Trophoblast cell (in vitro differentiated cells and primary cell): ENCODE results near the gene ASGR2.
"Not testable (repeated sequence)": the region's sequence is repeated elsewhere in the genome, so short reads cannot be mapped to it uniquely, and the experiment has no call there.

ENCODE experiments used
- DNase-seq, 2 donors: peaks; one replicate each; pipeline ENCODE4 v3.0.0-alpha.2; 2016
- H2AFZ ChIP-seq: 2 replicates; pipeline ENCODE4 v1.6.1; 2013; ENCODE audit warnings: low read length, moderate library complexity, mild to moderate bottlenecking; ENCODE audit not compliant: insufficient read depth, poor library complexity
- H2AK5ac ChIP-seq: 2 replicates; pipeline ENCODE4 v1.6.1; 2013; ENCODE audit warnings: mild to moderate bottlenecking, low read length
- H2BK120ac ChIP-seq: 2 replicates; pipeline ENCODE4 v1.6.1; 2013; ENCODE audit warnings: low read length, mild to moderate bottlenecking, moderate library complexity; ENCODE audit not compliant: insufficient read depth, poor library complexity
- H2BK12ac ChIP-seq: 2 replicates; pipeline ENCODE4 v1.6.1; 2013; ENCODE audit warnings: mild to moderate bottlenecking, low read length, moderate library complexity
- H2BK5ac ChIP-seq: 2 replicates; pipeline ENCODE4 v1.6.1; 2013; ENCODE audit warnings: low read length, low read depth, moderate library complexity, mild to moderate bottlenecking; ENCODE audit not compliant: poor library complexity
- H3K14ac ChIP-seq: 2 replicates; pipeline ENCODE4 v1.6.1; 2013; ENCODE audit warnings: mild to moderate bottlenecking, low read length
- H3K18ac ChIP-seq: 2 replicates; pipeline ENCODE4 v1.6.1; 2013; ENCODE audit warnings: mild to moderate bottlenecking, low read length
- H3K23ac ChIP-seq: 2 replicates; pipeline ENCODE4 v1.6.1; 2013; ENCODE audit warnings: low read length
- H3K27ac ChIP-seq: 2 replicates; pipeline ENCODE4 v1.5.1; 2013; ENCODE audit warnings: low read depth, mild to moderate bottlenecking, inconsistent platforms, low read length, moderate library complexity
- H3K27me3 ChIP-seq: 2 replicates; pipeline ENCODE4 v1.6.1; 2013; ENCODE audit warnings: inconsistent platforms, mild to moderate bottlenecking, low read length, moderate library complexity; ENCODE audit not compliant: insufficient read depth
- H3K36me3 ChIP-seq, 2 experiments: 1 replicate in 1 of 2; 2 replicates in 1 of 2; pipeline ENCODE4 v1.6.1; 2013; ENCODE audit warnings: low read length in 2 of 2, mild to moderate bottlenecking in 2 of 2, moderate library complexity in 1 of 2; ENCODE audit not compliant: insufficient read depth in 2 of 2, control insufficient read depth in 1 of 2
- H3K4ac ChIP-seq: 2 replicates; pipeline ENCODE4 v1.6.1; 2013; ENCODE audit warnings: low read depth, mild to moderate bottlenecking, low read length, moderate library complexity
- H3K4me1 ChIP-seq, 2 experiments: 1 replicate in 1 of 2; 2 replicates in 1 of 2; pipeline ENCODE4 v1.6.1; 2013; ENCODE audit warnings: low read length in 2 of 2, mild to moderate bottlenecking in 2 of 2, moderate library complexity in 1 of 2; ENCODE audit not compliant: insufficient read depth in 2 of 2, control insufficient read depth in 1 of 2
- H3K4me2 ChIP-seq: 2 replicates; pipeline ENCODE4 v1.6.1; 2013; ENCODE audit warnings: inconsistent platforms, mild to moderate bottlenecking, low read length, moderate library complexity
- H3K4me3 ChIP-seq: 2 replicates; pipeline ENCODE4 v1.5.1; 2013; ENCODE audit warnings: mild to moderate bottlenecking, low read depth, low read length, inconsistent platforms
- H3K79me1 ChIP-seq: one replicate; pipeline ENCODE4 v1.6.1; 2013; ENCODE audit warnings: low read length
- H3K79me2 ChIP-seq: 2 replicates; pipeline ENCODE4 v1.6.1; 2013; ENCODE audit warnings: low read length, mild to moderate bottlenecking; ENCODE audit not compliant: control insufficient read depth, insufficient read depth, poor library complexity
- H3K9ac ChIP-seq: 2 replicates; pipeline ENCODE4 v1.6.1; 2013; ENCODE audit warnings: mild to moderate bottlenecking, low read length
- H3K9me3 ChIP-seq: 2 replicates; pipeline ENCODE4 v1.6.1; 2013; ENCODE audit warnings: low read depth, mild to moderate bottlenecking, control low read depth, inconsistent platforms, low read length; ENCODE audit not compliant: insufficient read depth
- H4K12ac ChIP-seq: 2 replicates; pipeline ENCODE4 v1.6.1; 2013; ENCODE audit warnings: low read depth, mild to moderate bottlenecking, low read length, moderate library complexity
- H4K8ac ChIP-seq: 2 replicates; pipeline ENCODE4 v1.6.1; 2013; ENCODE audit warnings: low read depth, mild to moderate bottlenecking, low read length, moderate library complexity
- H4K91ac ChIP-seq: one replicate; pipeline ENCODE4 v1.6.1; 2013; ENCODE audit warnings: low read depth, mild to moderate bottlenecking, low read length, moderate library complexity
- WGBS: extraction: QIAGEN DNeasy Blood & Tissue Kit; methylation state at CpG from one replicate; pipeline ENCODE4 v1.1.7; 2013; ENCODE audit warnings: missing lambda C conversion rate; ENCODE audit not compliant: insufficient read length, insufficient coverage; ENCODE audit errors: extremely low coverage; 5-methylcytosine and 5-hydroxymethylcytosine counted together

ASGR2 gene

GRCh38 chr17:7126386-7126785 is 11.8 kb upstream of the ASGR2 start:
- not testable (repeated sequence) for H3K14ac ChIP-seq, H3K4ac ChIP-seq, H2AFZ ChIP-seq, H2AK5ac ChIP-seq, H3K9ac ChIP-seq, H3K27ac ChIP-seq, H4K12ac ChIP-seq, H3K79me2 ChIP-seq, H3K23ac ChIP-seq, H3K36me3 ChIP-seq, DNase-seq, H2BK12ac ChIP-seq, H2BK120ac ChIP-seq, H3K27me3 ChIP-seq, H3K18ac ChIP-seq, H2BK5ac ChIP-seq, H4K91ac ChIP-seq, H3K4me3 ChIP-seq, H3K79me1 ChIP-seq, H3K4me1 ChIP-seq, H4K8ac ChIP-seq, H3K9me3 ChIP-seq, H3K4me2 ChIP-seq
- no CpG with 5 or more reads among the region's 12 CpGs for WGBS

- H3K9me3 ChIP-seq: no peaks in the 10 kb centered on the region
- no peak overlapping the region for H3K27ac ChIP-seq
- no peak overlapping the region for H3K4ac ChIP-seq
- H2AFZ ChIP-seq: no peak overlapping the region
- H3K4me2 ChIP-seq: no peak overlapping the region
- no peak overlapping the region for H4K91ac ChIP-seq
- H3K27me3 ChIP-seq: no peaks in the 10 kb centered on the region
- H2BK120ac ChIP-seq: no peak overlapping the region
- no peak overlapping the region for H2BK5ac ChIP-seq
- no CpG with 5 or more reads among the region's 5 CpGs for WGBS
- no peak overlapping the region for H3K4me3 ChIP-seq
- no peaks in the 10 kb centered on the region for H3K4me1 ChIP-seq
- H4K8ac ChIP-seq: no peak overlapping the region
- H3K14ac ChIP-seq: no peak overlapping the region
- no peak overlapping the region for H3K9ac ChIP-seq
- H3K36me3 ChIP-seq: no peaks in the 10 kb centered on the region
- H3K23ac ChIP-seq: no peak overlapping the region
- no peak overlapping the region for H4K12ac ChIP-seq
- DNase-seq: no peak
- no peak overlapping the region for H2BK12ac ChIP-seq
- no peaks in the 10 kb centered on the region for H3K79me1 ChIP-seq
- no peaks in the 10 kb centered on the region for H3K79me2 ChIP-seq
- H2AK5ac ChIP-seq: no peak overlapping the region
- H3K18ac ChIP-seq: no peak overlapping the region
These were observed 10.3 kb upstream of the ASGR2 start for GRCh38 chr17:7124923-7125322.

GRCh38 chr17:7123844-7124243 is 9.2 kb upstream of the ASGR2 start:
- Histone ChIP-seq H2BK12ac (no peak overlapping the region), H3K18ac (no peak overlapping the region), H3K9ac (no peak overlapping the region), H3K4me1 (no peaks in the 10 kb centered on the region), H3K79me1 (no peaks in the 10 kb centered on the region), H2AK5ac (no peak overlapping the region), H4K12ac (no peak overlapping the region), H3K4me2 (no peak overlapping the region), H3K4me3 (no peak overlapping the region), H3K79me2 (no peaks in the 10 kb centered on the region), H4K91ac (no peak overlapping the region), H3K27me3 (no peaks in the 10 kb centered on the region), H3K9me3 (no peaks in the 10 kb centered on the region), H2AFZ (no peak overlapping the region), H3K4ac (no peak overlapping the region), H3K36me3 (no peaks in the 10 kb centered on the region), H4K8ac (no peak overlapping the region), H2BK5ac (no peak overlapping the region), H3K14ac (no peak overlapping the region), H3K23ac (no peak overlapping the region), H3K27ac (no peak overlapping the region), H2BK120ac (no peak overlapping the region)
- DNase-seq: no peak
- WGBS: no CpG with 5 or more reads among the region's 4 CpGs

GRCh38 chr17:7122381-7122780 is 7.8 kb upstream of the ASGR2 start:
- Histone ChIP-seq H3K4me2 (no peak overlapping the region), H3K18ac (no peak overlapping the region), H2AK5ac (no peak overlapping the region), H3K14ac (no peak overlapping the region), H3K4me1 (no peaks in the 10 kb centered on the region), H2AFZ (no peak overlapping the region), H3K79me1 (no peaks in the 10 kb centered on the region), H2BK12ac (no peak overlapping the region), H3K9me3 (no peaks in the 10 kb centered on the region), H4K12ac (no peak overlapping the region), H2BK5ac (no peak overlapping the region), H3K27ac (no peak overlapping the region), H3K36me3 (no peaks in the 10 kb centered on the region), H4K91ac (no peak overlapping the region), H3K79me2 (no peaks in the 10 kb centered on the region), H3K4ac (no peak overlapping the region), H2BK120ac (no peak overlapping the region), H4K8ac (no peak overlapping the region), H3K23ac (no peak overlapping the region), H3K4me3 (no peak overlapping the region), H3K27me3 (no peaks in the 10 kb centered on the region), H3K9ac (no peak overlapping the region)
- no peak for DNase-seq
- no CpG with 5 or more reads among the region's 4 CpGs for WGBS
